Uterine smooth muscle cell (primary cell): ENCODE results near the gene OR1E2. TPM values are rescaled to one million over a fixed set of nuclear protein-coding genes. Genes with fewer than 3 reads are reported as not detected.

ENCODE experiments used
- total RNA-seq: library from RNA; depleted of rRNA; stranded (reverse); fragments of >200 nt; gene quantifications from 2 replicates; pipeline ENCODE4 v1.2.3, GENCODE V29; 2014

The OR1E2 gene, protein sequence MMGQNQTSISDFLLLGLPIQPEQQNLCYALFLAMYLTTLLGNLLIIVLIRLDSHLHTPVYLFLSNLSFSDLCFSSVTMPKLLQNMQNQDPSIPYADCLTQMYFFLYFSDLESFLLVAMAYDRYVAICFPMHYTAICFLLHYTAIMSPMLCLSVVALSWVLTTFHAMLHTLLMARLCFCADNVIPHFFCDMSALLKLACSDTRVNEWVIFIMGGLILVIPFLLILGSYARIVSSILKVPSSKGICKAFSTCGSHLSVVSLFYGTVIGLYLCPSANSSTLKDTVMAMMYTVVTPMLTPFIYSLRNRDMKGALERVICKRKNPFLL
- total RNA-seq, result not detected in 2 replicates

DNA sequence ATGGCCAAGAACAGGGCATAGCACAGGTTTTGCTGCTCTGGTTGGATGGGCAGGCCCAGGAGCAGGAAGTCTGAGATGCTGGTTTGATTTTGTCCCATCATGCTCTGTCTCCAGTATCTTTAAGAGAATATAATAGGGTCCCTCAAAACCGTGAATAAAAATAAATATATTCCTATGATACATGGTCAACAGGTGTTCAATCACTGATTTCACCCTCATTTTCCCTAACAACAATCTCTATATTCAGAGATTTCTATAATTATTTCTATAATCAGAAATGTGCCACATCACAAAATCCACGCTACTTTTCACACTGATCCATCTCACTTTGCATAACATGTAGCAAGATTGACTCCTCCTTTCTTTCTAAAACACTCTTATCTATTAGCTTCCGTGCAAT, at the start of gene OR1E2:
OR1E2 (minus strand) TSS at position 101 of the 400 bp plus-strand sequence; CDS start at position 101, 0 bp downstream.

DNA sequence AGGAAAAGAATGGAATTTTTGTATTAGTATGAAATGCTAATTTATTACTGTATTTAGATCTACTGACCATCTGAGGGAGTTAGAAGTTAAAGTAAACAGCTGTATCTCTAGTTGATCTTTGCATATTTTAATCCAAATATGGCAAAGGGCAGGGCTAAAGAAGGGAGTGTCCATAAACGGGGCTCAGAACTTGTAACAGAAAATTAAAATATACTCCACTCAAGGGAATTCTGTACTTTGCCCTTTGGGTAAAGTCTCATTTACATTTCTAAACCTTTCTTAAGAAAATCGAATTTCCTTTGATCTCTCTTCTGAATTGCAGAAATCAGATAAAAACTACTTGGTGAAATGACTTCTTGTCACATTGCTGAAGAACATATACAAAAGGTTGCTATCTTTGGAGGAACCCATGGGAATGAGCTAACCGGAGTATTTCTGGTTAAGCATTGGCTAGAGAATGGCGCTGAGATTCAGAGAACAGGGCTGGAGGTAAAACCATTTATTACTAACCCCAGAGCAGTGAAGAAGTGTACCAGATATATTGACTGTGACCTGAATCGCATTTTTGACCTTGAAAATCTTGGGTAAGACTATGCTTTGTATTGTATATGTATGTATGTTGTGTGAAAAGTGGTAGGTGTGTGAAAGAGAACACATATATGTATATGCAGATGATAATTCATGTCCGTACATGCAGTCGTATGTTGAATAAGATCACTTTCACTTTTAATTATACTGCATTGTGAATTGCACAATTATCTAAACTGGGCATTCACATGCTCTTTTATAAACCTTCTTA, 42.4 kb upstream of the OR1E2 start, which contains the start of gene ASPA:
ASPA (plus strand) TSS at position 186 of the 799 bp plus-strand sequence; CDS start at position 349, 163 bp downstream.

DNA sequence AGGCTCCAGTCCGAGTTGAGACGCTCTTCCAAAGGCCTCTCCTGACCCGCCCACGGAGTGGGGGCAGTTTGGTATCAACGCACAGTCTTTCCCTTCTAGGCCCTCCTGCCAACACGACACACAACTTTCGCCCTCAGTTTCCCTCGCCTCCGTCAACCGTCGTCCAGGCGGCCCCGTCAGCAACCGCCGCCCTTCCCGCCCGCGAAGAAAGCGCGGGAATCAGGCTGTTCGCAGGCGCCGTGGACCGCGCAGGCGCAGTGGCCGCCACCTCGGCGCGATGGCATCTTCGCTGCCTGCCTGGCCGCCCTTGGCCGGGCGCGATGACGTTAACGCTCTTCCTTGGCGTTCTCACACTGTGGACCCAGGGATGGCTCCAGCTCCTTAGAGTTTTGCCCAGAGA, 38.0 kb upstream of the OR1E2 start, which contains the start of gene SPATA22:
SPATA22 (minus strand) TSS at position 221 of the 400 bp plus-strand sequence. CDS start 2,494 bp downstream, outside the sequence.

DNA sequence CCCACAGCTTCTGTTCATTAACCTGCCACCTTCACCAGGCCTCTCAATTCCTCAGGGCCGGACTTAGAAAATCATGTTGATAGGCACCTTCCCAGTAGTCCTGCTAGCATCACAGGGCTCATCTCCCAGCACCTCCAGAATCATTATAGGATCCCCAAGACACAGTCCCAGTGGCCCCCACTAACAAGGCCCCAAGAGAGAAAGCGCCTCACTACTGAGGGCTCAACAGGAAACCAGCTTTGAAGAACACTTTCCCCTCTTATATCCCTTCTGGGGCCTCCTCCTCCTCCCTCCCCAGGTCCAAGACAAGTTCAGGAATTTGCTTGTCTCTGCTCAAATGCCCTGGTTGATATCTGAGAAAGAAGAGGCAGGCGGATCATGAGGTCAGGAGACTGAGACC, 22.6 kb downstream of the OR1E2 start, which contains the start of gene OR3A3:
OR3A3 (plus strand) TSS at position 301 of the 400 bp plus-strand sequence.

DNA sequence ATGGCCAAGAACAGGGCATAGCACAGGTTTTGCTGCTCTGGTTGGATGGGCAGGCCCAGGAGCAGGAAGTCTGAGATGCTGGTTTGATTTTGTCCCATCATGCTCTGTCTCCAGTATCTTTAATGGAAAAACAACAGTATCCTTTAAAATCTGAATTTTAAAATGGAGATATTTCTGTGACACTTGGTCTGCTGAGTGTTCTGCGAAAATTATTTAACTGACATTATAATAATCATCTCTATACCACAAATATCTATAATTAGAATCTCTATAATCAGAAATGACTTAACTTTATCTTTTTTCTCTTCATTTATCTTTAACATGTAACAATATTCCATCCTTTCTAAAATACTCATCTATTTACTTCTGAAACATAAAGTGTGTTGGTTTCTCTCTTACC, 35.3 kb downstream of the OR1E2 start, which contains the start of gene OR1E1:
OR1E1 (minus strand) TSS at position 101 of the 400 bp plus-strand sequence; CDS start at position 101, 0 bp downstream.

DNA sequence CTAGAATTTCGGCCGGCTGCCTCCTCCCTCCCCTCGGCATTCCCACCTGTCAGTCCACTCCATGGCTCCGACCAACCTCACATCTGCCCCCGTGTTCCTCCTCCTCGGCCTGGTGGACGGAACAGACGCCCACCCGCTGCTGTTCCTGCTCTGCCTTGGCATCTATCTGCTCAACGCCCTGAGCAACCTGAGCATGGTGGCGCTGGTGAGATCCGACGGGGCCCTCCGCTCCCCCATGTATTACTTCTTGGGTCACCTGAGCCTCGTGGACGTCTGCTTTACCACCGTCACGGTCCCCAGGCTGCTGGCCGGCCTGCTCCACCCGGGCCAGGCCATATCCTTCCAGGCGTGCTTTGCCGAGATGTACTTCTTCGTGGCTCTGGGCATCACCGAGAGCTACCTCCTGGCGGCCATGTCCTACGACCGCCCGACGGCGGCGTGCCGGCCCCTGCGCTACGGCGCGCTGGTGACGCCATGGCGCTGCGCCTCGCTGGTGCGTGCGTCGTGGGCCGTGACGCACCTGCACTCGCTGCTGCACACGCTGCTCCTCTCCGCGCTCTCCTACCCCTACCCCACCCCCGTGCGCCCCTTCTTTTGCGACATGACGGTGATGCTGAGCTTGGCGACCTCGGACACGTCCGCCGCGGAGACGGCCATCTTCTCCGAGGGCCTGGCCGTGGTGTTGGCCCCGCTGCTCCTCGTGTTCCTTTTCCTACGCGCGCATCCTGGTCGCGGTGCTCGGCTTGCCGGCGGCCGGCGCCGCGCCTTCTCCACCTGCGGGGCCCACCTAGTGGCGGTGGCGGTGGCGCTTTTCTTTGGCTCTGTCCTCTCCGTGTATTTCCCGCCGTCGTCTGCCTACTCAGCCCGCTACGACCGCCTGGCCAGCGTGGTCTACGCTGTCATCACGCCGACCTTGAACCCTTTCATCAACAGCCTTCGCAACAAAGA, 47.5 kb downstream of the OR1E2 start, which contains the start of gene OR3A2:
OR3A2 (minus strand) TSS at position 440 of the 948 bp plus-strand sequence.

Other genes with a start within 250 kb of the OR1E2 start
- not detected in 2 replicates for gene OR1A2, start 236.3 kb downstream of the OR1E2 start, total RNA-seq
- not detected in 2 replicates for gene OR1A1, start 226.2 kb downstream of the OR1E2 start, total RNA-seq
- 0.11 TPM in 1 of 2 replicates, not detected in the other for gene OR3A1, start 135.5 kb downstream of the OR1E2 start, total RNA-seq
- gene OR3A2, start 47.5 kb downstream of the OR1E2 start, total RNA-seq, result under 0.01 and 0.12 TPM in 2 replicates
- not detected in 2 replicates for gene OR1E1, start 35.4 kb downstream of the OR1E2 start, total RNA-seq
- gene OR3A3, start 22.5 kb downstream of the OR1E2 start, total RNA-seq, result 0.33 TPM in 1 of 2 replicates, not detected in the other
- not detected in 2 replicates for gene SPATA22, start 38.0 kb upstream of the OR1E2 start, total RNA-seq
- gene ASPA, start 42.2 kb upstream of the OR1E2 start, total RNA-seq, result 0.62 and 0.77 TPM in 2 replicates
- gene TRPV3, start 124.0 kb upstream of the OR1E2 start, total RNA-seq, result 1.00 and 1.5 TPM in 2 replicates
- gene TRPV1, start 175.6 kb upstream of the OR1E2 start, total RNA-seq, result 2.1 and 2.5 TPM in 2 replicates
- gene SHPK, start 202.4 kb upstream of the OR1E2 start, total RNA-seq, result 15.4 and 29.7 TPM in 2 replicates
- gene CTNS, start 202.9 kb upstream of the OR1E2 start, total RNA-seq, result 19.4 and 35.5 TPM in 2 replicates
- 179 and 184 TPM in 2 replicates for gene TAX1BP3, start 234.7 kb upstream of the OR1E2 start, total RNA-seq
- 17.4 and 25.3 TPM in 2 replicates for gene EMC6, start 235.0 kb upstream of the OR1E2 start, total RNA-seq